IPS DF 4.7 (cell line): ENCODE results near the gene BHLHE23.
"Not testable (repeated sequence)": the region's sequence is repeated elsewhere in the genome, so short reads cannot be mapped to it uniquely, and the experiment has no call there.

Experiments
- DNase-seq: peaks from one replicate; pipeline ENCODE4 v3.0.0-alpha.2; 2013; ENCODE audit warnings: low spot score; ENCODE audit errors: extremely low read depth

The BHLHE23 gene

DNA sequence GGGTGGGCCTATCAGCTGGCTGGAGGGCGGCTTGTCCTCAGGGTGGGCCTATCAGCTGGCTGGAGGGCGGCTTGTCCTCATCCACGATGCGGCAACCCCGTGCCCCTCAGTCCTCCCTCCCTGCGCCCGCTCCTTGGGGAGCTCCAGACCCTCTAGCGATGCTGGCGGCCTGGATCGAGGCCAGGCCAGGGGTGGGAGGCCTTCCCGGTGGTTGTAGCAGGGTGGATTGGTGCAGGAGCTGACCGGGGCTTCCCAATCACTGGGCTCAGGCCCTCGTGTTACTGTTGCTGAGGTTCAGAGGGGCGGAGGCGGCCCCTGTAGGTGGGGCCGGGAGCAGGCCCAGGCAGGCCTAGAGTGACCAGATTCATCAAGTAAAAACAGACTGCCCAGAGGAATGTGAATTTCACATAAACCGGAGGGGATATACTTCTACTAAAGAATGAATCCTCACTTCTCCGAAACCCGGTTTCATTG, 45.4 kb downstream of the BHLHE23 start:
- no peak for DNase-seq

DNA sequence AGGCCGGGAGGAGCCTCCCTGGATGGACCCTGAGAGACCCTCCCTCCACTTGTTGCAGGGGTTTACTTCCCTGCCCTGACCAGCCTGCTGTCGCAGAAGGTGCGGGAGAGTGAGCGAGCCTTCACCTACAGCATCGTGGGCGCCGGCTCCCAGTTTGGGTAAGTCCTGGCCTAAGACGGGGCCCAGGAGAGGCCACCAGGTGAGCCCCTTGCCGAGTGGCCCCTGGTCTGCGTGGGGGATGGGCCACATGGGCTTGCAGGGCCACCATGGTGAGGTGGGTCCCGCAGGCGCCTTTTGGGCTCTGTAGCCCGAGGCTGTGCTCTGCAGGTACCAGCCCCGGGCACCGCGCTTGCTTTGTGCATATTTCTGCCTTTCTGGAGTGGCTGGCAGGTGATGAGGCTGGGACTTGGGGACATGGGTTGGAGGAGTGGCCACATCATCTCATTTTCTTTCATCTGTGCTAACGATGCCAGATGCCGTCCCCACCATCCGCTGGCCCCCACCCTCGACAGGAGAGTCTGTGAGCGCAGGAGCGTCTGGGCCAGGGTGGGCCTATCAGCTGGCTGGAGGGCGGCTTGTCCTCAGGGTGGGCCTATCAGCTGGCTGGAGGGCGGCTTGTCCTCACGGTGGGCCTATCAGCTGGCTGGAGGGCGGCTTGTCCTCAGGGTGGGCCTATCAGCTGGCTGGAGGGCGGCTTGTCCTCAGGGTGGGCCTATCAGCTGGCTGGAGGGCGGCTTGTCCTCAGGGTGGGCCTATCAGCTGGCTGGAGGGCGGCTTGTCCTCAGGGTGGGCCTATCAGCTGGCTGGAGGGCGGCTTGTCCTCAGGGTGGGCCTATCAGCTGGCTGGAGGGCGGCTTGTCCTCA, 46.1 kb downstream of the BHLHE23 start:
- DNase-seq: not testable (repeated sequence)

DNA sequence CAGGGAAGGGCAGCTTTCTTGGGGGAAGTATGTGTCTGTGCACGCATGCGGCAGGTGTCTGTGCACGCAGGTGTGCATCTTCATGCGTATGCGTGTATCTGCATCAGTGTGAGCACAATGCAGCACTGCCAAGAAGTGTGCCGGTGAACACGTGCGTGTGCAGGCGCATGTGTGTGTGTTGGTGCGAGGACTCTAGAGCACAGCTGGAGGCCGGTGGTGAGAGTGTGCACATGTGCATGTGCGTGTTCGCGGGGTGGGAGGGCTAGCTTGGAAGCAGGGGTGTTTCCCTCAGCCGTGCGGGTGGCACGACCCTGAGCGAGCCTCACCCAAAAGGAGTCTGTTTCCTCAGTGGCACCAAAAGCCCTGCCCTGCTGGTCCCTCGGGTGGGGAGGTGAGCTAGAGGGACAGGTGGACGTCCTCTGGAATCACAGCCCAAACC, 46.7 kb downstream of the BHLHE23 start:
- DNase-seq: no peak

DNA sequence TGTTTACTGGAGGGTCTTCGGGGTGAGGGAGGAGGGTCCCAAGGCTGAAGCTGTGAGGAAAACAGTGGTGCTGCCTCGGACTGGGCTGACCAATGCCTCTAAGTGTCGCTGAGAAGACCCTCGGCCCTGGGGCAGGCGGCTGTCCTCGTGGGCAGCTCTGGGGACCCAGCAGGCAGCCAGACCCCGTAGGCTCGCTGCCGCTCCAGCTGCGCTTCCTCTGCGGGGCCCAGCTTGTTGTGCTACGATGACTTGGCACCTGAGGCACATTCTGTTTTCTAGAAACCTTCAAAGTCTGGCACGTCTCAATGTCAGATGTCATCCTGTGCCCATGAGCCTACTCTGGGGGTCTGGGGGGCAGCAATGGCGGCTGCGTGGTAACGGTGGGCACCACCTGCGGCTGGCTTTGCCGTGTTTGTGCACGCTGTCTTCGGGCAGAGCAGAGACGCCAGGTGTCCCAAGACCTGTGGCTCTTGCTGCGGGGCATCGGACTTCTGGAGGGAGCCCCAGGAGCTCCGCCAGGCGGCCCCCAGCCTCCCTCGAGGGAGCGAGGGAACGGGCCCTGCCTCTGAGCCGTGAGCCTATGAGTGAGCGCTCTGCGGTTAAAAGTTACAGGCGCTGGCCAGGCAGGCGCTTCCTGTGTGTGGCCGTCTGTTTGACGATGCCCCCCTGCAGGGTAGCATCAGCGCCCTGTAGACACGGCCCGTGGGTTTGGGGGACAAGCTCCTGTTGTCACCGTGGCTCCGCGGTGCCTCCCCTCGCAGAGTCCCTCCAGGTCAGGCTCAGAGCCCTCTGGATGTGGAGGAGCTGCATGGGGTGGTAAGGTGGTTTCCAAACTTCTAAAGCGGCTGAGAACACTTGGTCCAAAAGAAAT, 47.4 kb downstream of the BHLHE23 start:
- DNase-seq: no peak

DNA sequence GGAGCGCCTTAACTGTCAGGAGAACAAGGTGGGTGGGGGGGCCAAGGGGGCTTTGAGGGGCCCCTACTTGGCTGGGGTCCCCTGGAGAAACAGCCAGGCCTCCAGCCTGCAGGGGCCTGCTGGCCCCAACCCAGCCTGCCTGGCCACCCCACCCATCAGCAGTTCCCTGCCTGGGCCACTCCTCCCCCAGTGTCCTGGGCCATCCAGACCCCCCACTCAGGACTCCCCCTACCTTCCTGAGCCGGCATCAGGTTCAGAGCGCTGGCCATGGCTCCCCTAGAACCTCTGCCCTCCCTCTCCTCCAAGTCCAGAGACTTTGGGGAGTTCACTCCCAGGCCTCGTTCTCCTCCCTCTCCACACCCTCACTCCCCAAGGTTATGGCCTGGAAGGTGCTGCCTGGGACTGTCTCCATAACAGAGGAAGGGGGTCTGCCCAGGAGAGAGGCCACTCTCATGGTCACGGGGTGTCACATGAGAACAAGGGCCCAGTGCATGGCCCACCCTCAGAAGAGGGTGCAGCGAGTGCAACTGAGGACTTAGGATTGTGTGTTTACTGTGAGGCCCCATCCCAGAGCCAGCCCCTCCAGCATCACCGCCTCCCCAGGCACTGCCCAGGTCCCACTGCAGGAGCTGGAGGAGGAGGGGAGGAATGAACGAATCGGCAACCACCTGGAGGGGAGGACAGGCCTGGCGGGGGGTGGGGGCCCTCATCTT, 48.2 kb downstream of the BHLHE23 start:
- no peak for DNase-seq

DNA sequence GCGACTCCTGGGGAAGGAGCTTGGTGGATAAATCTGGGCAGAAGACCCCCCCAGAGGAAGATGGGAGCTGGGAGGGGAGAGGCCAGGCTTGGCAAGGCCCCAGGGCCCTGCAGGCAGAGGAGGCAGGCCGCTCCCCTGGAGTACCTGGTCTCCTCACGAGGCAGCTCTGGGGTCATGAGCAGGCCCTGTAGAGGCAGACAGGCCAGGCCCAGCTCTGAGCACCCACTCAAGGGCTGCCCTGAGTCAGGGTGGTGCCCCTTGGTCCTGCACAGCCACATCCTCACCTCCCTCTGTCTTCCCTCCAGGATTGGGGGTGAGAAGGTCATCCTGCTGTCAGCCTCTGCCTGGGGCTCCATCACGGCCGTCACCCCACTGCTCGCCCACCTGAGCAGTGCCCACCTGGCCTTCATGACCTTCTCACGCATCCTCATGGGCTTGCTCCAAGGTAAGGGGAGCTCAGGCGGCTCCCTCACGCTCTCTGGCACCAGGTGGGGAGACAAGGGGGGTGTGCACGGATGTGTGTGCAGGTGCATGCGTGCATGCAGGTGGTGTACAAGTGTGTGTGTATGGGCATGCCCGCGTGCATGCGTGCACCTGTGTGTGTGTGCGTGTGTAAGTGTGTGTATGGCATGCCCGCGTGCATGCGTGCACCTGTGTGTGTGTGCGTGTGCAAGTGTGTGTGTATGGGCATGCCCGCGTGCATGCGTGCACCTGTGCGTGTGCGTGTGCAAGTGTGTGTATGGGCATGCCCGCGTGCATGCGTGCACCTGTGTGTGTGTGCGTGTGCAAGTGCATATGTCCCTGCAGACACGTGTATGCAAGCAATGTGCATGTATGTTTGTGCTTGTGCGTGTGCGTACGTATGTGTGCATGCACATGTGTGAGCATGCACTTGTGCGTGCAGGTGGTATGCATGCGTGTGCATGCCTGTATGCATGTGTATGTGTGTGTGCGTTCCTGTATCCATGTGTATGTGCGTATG, 49.3 kb downstream of the BHLHE23 start:
- no peak for DNase-seq

DNA sequence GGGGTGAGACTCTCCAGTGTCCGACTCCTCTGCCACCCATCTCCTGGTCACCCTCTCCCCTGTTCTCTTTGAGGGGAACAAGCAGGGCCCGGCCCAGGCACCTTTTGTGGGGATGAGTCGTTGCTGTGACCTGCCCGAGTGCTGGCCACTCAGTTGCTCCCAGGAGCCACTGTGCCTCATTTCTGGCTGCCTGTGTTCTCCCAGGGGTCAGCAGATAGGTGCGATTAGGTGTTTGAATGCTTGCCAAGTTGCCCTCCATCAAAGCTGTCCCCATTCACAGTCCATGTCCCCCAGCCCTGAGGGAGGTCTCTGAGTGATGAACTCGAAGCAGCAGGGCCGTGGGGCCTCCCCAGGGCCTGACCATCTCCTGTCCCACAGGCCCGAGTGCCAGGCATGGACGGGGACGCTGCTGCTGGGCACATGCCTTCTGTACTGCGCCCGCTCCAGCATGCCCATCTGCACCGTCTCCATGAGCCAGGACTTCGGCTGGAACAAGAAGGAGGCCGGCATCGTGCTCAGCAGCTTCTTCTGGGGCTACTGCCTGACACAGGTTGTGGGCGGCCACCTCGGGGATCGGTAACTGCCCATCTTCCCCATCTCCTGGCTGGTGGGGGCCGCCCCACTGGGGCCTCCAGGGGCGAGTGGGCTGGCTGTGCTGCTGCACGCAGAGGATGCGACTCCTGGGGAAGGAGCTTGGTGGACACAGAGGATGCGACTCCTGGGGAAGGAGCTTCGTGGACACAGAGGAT, 50.2 kb downstream of the BHLHE23 start:
- no peak for DNase-seq
